Peyer's patch (tissue), 4 donors: ENCODE results near the gene THADA. TPM values are rescaled to one million over a fixed set of nuclear protein-coding genes. Genes with fewer than 3 reads are reported as not detected.

Experiments
- DNase-seq, 3 donors: peaks; one replicate each; pipeline ENCODE4 v3.0.0-alpha.2; 2017 to 2019
- H3K27ac ChIP-seq, 4 donors: fragments of 200-600 bp; sonication (generic); one replicate each; pipeline ENCODE4 v1.5.1; 2016 to 2019
- H3K27me3 ChIP-seq, 2 donors: fragments of 200-600 bp; sonication (generic); one replicate each; pipeline ENCODE4 v1.5.1; 2019
- H3K36me3 ChIP-seq, 3 donors: fragments of 200-600 bp; sonication (generic); one replicate each; pipeline ENCODE4 v1.5.1; 2016 to 2019
- H3K4me1 ChIP-seq, 4 donors: fragments of 200-600 bp; sonication (generic); one replicate each; pipeline ENCODE4 v1.5.1; 2016 to 2019
- H3K4me3 ChIP-seq, 4 donors: fragments of 200-600 bp; sonication (generic); 1 replicate in 3 of 4; 2 replicates in 1 of 4; pipeline ENCODE4 v1.5.1; 2016 to 2019; ENCODE audit warnings: mild to moderate bottlenecking in 1 of 4
- H3K9me3 ChIP-seq, 4 donors: fragments of 200-600 bp; sonication (generic); one replicate each; pipeline ENCODE4 v1.5.1; 2016 to 2019; ENCODE audit warnings: mild to moderate bottlenecking in 1 of 4
- CTCF ChIP-seq, 6 experiments: fragments of 450-650 bp in 4 of 6; fragments of 200-600 bp in 2 of 6; sonication (generic) in 1 of 6; IDR thresholded peaks; one replicate each; pipeline ENCODE4 v1.5.1; 2017 to 2019; ENCODE audit warnings: antibody characterized with exemption in 6 of 6, mild to moderate bottlenecking in 3 of 6, moderate library complexity in 1 of 6
- POLR2A ChIP-seq, 2 donors: fragments of 450-650 bp; IDR thresholded peaks; one replicate each; pipeline ENCODE4 v1.5.1; 2017; ENCODE audit warnings: antibody characterized with exemption in 2 of 2, mild to moderate bottlenecking in 2 of 2, moderate library complexity in 2 of 2
- total RNA-seq, 4 donors: library from RNA; depleted of rRNA; stranded (reverse); fragments of >200 nt; gene quantifications; one replicate each; pipeline ENCODE4 v1.1.0, GENCODE V29; 2016

The THADA gene
- total RNA-seq, 4 donors from 2014 or later: 19.3 to 76.7 (median 26.3) TPM

GRCh38 chr2:43522177-43522576 lies 73.7 kb downstream of the THADA start:
- no peak for DNase-seq
- TF ChIP-seq CTCF (IDR thresholded peaks at IDR 0.05): no peak
- TF ChIP-seq POLR2A (IDR thresholded peaks at IDR 0.05): no peak
- H3K27me3 ChIP-seq: no peaks in the 10 kb centered on the region
- peaks cover 0 to 13% (median 0%) of the 10 kb centered on the region in 4 donors for H3K4me1 ChIP-seq
- H3K36me3 ChIP-seq: no peaks in the 10 kb centered on the region
- H3K27ac ChIP-seq: no peak overlapping the region
- H3K9me3 ChIP-seq: no peaks in the 10 kb centered on the region
- no peak overlapping the region for H3K4me3 ChIP-seq

GRCh38 chr2:43521568-43521967 lies 74.3 kb downstream of the THADA start:
- DNase-seq: no peak
- TF ChIP-seq CTCF (IDR thresholded peaks at IDR 0.05) (no peak), POLR2A (IDR thresholded peaks at IDR 0.05) (no peak)
- Histone ChIP-seq H3K27ac (no peak overlapping the region), H3K4me3 (no peak overlapping the region), H3K4me1 (peaks cover 0 to 13% (median 0%) of the 10 kb centered on the region in 4 donors), H3K9me3 (no peaks in the 10 kb centered on the region), H3K36me3 (no peaks in the 10 kb centered on the region), H3K27me3 (no peaks in the 10 kb centered on the region)

GRCh38 chr2:43520919-43521318 lies 74.9 kb downstream of the THADA start:
- no peak for TF ChIP-seq POLR2A (IDR thresholded peaks at IDR 0.05)
- TF ChIP-seq CTCF (IDR thresholded peaks at IDR 0.05): no peak
- Histone ChIP-seq H3K27me3 (no peaks in the 10 kb centered on the region), H3K9me3 (no peaks in the 10 kb centered on the region), H3K36me3 (no peaks in the 10 kb centered on the region), H3K4me3 (no peak overlapping the region), H3K4me1 (peaks cover 0 to 13% (median 0%) of the 10 kb centered on the region in 4 donors), H3K27ac (peak overlapping the region in 1 of 4 donors; percentile 75)
- no peak for DNase-seq

GRCh38 chr2:43519643-43520221 lies 76.1 kb downstream of the THADA start:
- no peaks in the 10 kb centered on the region for H3K27me3 ChIP-seq
- no peaks in the 10 kb centered on the region for H3K9me3 ChIP-seq
- H3K4me3 ChIP-seq: no peak overlapping the region
- no peak for DNase-seq
- no peaks in the 10 kb centered on the region for H3K36me3 ChIP-seq
- H3K4me1 ChIP-seq: peaks cover 0 to 13% (median 0%) of the 10 kb centered on the region in 4 donors
- peak overlapping the region; percentile 44 to 75 (median 60) for H3K27ac ChIP-seq
- TF ChIP-seq CTCF (IDR thresholded peaks at IDR 0.05) (no peak), POLR2A (IDR thresholded peaks at IDR 0.05) (no peak)

GRCh38 chr2:43518718-43519117 lies 77.1 kb downstream of the THADA start:
- Histone ChIP-seq H3K36me3 (no peaks in the 10 kb centered on the region), H3K27me3 (no peaks in the 10 kb centered on the region), H3K4me1 (peaks cover 0 to 13% (median 0%) of the 10 kb centered on the region in 4 donors), H3K4me3 (no peak overlapping the region), H3K27ac (peak overlapping the region in 3 of 4 donors; percentile 49 to 75 (median 70)), H3K9me3 (no peaks in the 10 kb centered on the region)
- DNase-seq: no peak
- TF ChIP-seq CTCF (IDR thresholded peaks at IDR 0.05) (no peak), POLR2A (IDR thresholded peaks at IDR 0.05) (no peak)
